HG03575 (cell line): ENCODE results near the gene RBP5.

Experiments
- ATAC-seq: cut with Tn5 transposase; IDR thresholded peaks from one replicate; pipeline ENCODE4 v1.9.1; 2021; ENCODE audit not compliant: unreplicated experiment, insufficient number of reproducible peaks, low FRiP score; ENCODE audit errors: extremely low read depth

The RBP5 gene

DNA sequence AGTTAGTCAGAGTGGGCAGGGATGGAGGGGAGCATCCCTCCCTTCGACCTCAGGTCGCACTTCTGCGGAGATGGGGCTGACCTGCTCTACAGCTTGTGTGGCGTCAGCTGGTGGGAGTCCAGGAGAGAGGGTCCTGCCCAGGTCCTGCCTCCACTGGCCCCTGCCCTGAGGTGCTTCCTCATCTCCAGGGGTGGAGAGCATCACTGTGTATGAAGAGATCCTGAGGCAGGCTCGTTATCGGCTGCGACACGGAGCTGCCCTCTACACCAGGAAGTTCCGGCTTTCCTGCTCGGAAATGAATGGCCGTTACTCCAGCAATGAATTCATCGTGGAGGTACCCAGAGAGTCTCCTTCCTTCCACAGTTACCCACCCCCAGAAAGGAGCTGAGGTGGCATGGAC, 21.7 kb upstream of the RBP5 start:
- ATAC-seq: no peak

DNA sequence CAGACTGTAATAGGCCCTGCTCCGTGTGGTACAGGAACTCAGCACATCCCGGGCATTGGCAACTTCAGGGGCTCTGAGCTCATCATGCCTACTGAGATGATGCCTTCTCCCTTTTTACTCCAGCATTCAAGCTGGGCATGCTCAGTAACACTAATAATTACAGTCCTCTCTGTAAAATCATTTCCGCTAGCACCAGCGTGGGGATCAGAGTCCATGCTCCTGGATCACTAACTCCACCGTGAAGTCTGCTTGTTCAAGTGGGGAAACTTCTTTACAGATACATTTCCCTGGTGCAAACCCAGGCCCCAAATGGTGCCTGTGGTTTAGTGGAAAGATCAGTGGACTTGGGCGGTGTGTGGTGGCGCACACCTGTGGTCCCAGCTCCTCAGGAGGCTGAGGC, 18.2 kb upstream of the RBP5 start:
- ATAC-seq: no peak

DNA sequence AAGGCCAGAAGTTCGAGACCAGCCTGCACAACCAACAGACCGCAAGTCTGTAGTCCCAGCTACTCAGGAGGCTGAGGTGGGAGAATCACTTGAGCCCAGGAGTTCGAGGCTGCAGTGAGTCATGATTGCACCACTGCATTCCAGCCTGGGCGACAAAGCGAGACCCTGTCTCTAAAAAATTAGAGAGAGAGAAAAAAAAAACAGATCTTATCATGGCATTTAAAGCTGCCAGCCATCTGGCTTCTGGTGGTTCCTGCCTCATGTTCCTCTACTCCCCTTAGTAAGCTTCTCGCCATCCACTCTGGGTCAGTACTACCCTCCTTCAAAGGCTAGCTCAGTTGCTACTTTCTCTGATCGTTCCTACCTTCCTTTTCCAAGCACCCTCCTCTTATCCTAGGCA, 17.5 kb upstream of the RBP5 start:
- ATAC-seq: no peak

DNA sequence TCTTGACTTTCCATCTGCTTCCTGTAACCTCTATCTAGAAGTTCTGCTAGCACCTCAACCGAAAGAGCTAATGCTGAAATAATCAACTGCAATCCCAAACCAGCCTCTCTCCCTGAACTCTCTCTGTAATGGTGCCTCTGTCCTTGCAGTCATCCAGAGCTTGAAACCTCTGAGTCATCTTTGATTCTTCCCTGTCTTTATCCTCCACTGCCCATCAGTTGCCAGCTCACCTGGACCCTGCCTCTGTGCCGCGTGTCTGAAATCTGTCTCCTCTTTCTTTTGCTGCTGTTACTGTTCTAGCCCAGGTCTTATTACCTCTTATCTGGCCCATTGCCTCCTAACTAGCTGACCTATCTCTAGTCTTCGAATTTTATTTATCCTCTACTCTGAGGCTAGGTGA, 17.0 kb upstream of the RBP5 start:
- no peak for ATAC-seq

DNA sequence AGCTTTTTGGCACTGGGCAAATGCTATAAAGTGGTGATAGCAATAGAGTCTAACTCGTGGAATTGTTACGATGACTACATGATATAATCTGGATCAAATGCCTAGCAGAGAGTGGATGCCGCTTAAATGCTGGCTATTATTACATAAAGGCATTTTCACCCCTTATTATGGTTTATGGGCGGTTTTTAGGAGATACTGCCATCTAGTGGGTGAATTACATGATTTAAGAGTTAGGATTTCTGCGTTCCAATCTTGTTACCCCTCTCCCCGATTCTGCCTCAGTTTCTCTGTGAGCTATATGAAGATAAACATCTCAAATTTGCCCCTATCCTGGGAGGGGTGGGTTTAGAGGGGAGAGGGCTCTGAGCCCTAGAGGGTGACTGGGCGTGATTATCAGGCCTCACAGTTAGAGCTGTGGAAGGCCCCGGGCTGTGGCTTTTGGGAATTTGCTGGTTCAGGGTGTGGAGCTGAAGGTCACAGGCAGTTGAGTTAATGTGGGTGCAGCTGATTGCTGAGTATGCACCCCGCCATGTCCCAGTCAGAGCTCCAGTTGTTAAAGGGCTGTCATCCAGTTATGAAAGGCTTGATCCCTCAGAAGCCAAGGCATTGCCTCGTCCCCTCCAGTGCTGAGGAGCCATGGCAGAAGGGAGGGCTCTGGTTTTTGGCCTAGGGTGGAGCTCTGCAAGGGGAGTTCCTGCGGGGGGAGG, 15.9 kb upstream of the RBP5 start:
- ATAC-seq: no peak

DNA sequence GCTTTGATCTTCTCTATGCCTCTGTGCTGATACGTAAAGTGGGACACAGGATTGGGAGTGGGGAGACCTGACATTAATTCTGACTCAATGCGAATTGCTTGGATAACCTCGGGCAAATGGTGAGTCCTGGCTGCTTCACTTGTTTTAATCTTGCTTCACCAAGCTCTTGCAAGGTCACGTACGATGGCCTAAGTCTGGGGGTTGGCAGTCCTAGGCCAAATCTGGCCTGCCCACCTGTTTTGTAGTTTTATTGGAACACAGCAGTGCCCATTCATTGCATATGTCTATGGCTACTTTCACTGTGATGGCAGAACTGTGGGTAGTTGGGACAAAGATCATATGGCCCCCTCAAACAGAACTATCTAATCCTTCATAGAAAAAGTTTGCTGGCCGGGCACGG, 14.9 kb upstream of the RBP5 start:
- no peak for ATAC-seq

DNA sequence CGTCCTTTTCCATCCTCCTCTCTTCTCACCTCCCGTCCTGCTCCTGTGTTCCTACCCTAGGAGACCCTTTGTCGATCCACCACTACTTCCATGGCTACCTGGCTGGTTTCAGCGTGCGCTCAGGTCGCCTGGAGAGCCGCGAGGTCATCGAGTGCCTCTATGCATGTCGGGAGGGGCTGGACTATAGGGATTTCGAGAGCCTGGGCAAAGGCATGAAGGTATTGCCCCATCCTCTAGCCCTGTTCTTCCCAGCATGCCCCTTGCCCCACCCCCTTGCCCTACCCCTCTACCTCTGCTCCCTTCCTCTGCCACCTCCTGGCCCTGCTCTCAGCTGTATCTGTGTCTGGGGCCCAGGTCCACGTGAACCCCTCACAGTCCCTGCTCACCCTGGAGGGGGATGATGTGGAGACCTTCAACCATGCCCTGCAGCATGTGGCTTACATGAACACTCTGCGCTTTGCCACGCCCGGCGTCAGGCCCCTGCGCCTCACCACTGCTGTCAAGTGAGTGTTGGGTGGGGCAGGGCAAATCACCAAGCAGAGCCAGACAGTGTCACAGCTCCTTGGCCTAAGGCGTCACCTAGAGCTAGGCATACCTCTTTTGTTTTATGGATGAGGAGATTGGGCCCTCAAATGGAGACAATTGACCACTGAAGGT, 14.2 kb upstream of the RBP5 start:
- no peak for ATAC-seq

DNA sequence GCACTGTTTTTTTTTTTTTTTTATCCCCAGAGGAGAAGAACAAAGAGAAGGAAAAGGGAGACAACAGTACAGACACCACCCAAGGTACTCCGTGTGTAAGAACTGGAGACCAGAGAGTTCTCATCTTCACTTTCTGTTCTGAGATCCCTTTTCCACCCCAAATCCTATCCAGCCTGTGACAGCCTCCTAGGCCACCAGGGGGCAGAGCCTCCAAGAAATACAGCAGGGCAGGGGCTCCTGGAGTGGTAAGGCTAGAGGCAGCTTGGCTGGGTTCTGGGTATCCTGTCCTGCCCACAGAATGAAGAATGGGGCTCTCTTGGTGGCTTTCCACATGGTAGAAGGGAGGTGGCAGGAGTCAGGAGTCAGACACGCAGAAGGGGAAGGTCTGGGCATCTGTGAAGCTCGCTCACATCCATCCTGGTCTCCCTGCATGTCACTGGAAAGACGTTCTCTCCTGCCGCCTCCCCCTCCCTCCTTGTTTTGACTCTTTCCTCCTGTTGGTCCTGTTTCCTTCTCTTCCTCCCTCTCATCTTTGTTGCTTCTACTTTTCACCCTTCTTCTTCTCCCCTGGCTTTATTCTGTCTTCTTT, 13.5 kb upstream of the RBP5 start:
- no peak for ATAC-seq

DNA sequence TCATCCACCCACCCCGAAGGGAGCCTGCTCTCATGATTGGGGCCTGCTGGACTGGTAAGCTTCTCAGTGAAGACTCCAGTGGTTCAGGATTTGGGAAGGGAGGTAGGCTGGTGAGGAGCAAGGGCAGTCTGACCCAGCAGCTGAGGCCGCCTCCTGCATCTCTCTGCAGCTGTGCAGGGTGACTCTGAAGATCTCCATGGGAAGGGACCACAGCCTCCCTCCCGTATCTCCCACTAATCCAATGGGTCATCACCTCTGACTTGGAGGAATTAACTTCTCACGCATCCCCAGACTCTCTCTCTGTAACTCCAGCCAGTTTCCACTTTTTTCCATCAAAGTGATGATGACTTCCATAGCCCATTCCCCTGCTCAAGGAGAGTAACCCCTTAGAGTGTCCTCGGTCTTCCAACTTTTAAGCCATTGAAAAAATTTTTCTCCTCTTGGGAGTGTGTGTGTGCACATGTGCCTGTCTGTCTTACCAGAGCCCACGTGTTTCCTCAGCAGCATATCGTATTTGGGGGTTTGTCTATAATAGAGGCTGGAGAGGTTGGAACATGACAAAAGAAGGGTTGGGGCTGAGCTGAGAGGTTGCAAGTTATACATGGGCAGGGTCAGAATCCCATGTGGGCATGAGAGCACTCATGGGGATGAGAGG, 12.8 kb upstream of the RBP5 start:
- ATAC-seq: no peak

DNA sequence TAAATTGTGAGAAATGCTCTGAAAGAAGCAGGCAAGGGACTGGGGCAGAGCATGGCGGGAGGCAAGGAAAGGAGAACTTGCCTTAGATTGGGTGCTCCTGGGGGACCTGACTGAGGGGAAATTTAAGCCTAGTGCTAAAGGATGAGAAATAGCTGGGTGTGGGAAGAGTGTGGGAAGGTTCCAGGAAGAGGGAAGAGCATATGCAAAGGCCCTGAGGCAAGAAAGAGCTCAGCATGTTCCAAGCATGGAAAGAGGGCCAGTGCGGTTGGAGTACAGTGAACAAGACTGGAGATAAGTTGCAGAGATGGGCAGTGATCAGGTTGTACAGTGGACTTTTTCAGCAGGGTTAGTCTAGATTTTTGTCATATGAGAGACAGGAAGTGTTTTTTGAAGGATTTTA, 10.5 kb upstream of the RBP5 start:
- no peak for ATAC-seq

DNA sequence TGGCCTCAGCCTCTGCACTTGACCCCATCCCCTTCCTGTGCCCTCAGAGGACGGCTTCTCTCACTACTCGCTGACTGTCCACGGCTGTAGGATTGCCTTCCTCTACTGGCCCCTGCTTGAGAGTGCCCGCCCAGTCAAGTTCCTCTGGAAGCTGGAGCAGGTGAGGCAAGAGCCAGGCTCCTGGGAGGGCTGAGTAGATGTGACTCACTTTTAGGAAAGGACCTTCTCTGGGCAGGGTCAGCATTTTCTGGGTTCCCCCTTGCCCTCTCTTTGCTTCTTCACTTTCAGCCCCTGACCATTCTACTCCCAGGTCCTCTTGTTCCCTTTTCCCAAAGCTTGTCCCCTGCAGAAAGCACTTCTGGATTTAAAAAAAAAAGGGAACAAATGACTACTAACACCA, 9.2 kb upstream of the RBP5 start:
- no peak for ATAC-seq

DNA sequence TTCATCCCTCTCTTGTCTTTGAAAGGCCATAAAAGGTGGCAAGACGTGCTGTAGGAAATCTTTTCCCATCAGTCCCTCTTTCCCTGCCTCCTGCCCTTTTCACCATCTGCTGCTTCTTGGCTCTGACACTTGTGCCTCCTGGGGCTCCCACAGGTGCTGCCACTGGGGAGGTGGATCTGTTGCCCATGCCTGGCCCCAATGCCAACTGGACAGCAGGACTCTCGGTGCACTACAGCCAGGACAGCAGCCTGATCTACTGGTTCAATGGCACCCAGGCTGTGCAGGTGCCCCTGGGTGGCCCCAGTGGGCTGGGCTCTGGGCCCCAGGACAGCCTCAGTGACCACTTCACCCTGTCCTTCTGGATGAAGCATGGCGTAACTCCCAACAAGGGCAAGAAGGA, 8.0 kb upstream of the RBP5 start:
- ATAC-seq: no peak

DNA sequence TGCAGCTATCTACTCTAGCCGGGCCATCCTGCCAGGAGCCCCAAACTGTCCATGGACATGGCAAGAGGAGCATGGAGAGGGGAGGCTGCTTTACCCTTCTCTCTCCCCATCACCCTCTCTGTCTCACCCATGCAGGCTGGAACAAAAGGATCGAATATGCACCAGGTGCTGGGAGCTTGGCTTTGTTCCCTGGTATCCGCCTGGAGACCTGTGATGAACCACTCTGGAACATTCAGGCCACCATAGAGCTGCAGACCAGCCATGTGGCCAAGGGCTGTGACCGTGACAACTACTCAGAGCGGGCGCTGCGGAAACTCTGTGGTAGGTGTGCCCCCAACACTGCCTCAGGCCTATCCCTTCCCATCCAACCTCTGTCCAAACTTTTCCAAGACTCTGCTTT, 7.4 kb upstream of the RBP5 start:
- ATAC-seq: no peak

DNA sequence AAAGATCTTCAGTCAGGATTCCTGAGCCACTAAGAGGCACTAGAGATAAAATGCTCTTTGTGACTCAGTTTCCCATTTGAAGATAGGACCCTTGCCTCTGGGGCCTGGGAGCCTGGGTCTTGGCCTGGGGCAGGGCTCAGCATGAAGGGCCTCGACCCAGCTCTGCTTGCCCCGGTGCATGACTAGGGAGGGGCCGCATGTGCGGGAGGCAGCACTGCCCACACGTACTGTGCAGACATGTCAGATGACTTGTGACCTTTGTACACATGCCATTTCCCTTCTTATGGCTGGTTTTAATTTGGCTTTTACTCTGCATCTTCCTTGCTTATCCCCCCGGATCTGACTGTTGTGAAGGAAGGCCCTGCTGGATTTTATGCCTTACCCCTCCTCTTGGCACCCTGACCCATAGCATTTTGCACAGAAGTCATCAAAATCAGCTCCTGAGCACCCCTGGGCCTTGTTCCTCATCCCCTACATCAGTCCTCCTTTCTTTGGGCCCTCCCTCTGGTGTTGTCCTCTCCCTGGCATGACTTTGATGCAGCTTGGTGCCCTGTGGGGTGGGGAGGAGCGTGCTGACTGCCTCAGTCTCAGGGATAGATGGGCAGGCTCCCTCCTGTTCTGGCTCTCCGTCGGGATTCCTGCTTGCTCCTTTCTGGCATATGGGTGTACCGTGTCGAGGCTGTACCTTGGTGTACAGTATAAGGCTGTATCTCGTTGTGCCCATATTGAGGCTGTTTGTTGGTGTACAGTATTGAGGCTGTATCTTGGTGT, 5.9 kb upstream of the RBP5 start:
- ATAC-seq: no peak

DNA sequence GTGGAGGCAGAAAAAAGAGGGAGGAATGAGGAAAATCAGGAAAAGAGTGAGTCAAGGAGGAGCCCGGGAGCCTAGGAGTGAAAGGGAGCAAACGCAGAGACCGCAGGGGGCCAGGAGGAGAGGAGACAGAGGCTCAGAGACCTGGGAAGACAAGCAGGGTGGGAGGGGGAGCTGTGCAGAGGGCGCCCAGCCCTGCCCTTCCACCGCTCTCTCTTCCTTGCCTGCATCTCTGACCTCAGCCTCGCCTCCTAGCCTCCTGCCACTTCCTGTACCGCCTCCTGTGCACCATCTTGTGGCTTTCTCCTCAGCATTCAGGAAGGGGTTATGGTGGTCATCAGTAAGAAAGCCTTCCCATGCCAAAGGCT, 2.8 kb upstream of the RBP5 start:
- ATAC-seq: no peak

DNA sequence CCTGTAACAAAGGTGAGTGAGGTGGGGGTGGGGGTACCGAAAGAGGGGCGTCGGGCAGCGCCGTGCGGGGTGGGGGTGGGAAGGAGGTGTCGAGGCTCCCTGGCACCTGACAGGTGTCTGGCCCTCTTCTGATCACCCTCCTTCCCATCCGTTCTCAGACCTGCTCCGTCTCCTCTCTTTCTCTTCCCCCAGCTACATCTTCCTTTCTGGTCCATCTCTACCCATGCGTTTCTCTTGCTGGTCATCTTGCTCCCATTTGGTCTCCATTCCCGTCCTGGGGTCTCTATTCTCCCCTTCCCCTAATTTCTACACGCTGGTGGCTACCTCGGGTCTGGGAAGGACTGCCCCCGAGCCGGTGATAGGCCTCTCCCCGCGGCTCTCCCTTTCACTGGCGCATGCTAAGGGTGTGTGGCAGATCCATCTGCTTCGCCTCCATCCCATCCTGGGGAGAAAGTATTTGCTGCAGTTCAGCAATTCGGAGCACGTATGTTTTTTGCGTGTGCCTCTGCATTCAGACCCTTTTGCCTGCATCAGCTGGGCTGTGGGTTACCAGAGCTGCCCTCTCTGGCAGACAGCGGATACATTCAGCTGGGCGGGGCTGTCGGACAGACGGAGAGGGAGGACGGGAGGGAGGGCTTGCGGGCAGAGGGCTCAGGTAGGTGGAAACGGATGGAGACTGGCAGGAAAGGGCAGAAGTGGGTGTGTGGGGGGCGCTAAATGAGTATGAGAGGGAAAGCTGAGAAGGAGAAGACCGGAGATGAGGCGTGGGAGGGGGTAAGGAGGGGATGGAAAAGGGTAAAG, 2.2 kb upstream of the RBP5 start:
- ATAC-seq: no peak

DNA sequence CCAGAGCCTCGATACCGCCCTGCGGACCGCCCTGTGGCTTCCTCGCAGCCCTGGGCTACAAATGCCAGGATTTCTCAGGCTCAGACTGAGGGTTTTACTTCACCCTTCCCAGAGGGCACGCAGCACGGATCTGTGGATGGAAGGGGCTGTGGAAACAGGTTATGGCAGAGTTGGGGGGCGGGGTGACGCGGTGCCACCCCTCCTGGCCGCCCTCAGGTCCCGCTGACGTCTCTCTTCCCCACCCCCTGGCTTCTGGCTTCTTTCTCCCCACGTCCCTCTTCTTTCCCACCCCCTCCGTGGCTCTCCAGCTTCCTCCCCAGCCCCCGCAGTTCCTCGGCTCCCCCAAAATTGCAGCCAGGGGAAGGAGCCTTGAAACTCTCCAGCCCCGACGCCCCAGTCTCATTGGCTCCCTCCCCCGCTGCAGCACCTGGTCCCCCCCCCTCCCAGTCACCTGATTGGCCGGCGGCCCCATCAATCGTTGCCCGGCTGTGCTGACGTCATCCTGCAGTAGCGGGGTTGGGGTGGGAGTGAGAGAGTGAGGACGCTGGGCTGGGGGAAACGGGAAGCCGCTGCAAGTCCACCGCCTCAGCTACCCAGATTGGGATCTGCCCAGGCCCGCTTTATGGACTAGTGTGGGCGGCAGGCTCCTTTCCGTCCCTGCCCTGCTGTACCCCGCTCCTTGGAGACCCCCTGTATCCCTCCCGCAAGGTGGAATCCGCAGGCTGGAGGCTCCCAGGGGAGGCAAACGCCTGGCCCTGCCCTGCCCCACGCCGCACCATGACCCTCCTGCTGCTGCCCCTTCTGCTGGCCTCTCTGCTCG, 1.4 kb upstream of the RBP5 start, which contains the start of gene CLSTN3:
Gene CLSTN3 (plus strand): TSS at position 500 of the 820 bp plus-strand sequence. CDS start 278 bp downstream, at position 778.
- ATAC-seq: no peak
